DND-41 (cell line): ENCODE data around the gene SPATA31C2.
"Not testable (repeated sequence)": the region's sequence is repeated elsewhere in the genome, so short reads cannot be mapped to it uniquely, and the experiment has no call there.

Experiments
- ATAC-seq: fragments of 200-7000 bp; cut with Tn5 transposase; 3 replicates; pipeline ENCODE4 v1.9.1; 2021; ENCODE audit warnings: low read depth; ENCODE audit not compliant: insufficient read depth
- DNase-seq: peaks from one replicate; pipeline ENCODE4 v3.0.0-alpha.2; 2020
- H2AFZ ChIP-seq: 2 replicates; pipeline ENCODE4 v1.6.0; 2012; ENCODE audit warnings: low read depth, low read length
- H3K27ac ChIP-seq: 2 replicates; pipeline ENCODE4 v1.5.1; 2012; ENCODE audit warnings: low read length, inconsistent platforms
- H3K27me3 ChIP-seq: fragments of 200-600 bp; sonication (generic); 2 replicates; pipeline ENCODE4 v1.6.0; 2012; ENCODE audit warnings: low read length, mild to moderate bottlenecking, inconsistent platforms; ENCODE audit not compliant: insufficient read depth, poor library complexity
- H3K36me3 ChIP-seq: 2 replicates; pipeline ENCODE4 v1.5.1; 2012; ENCODE audit warnings: low read length, inconsistent platforms; ENCODE audit not compliant: insufficient read depth
- H3K4me1 ChIP-seq: 2 replicates; pipeline ENCODE4 v1.5.1; 2012; ENCODE audit warnings: mild to moderate bottlenecking, low read length; ENCODE audit not compliant: insufficient read depth
- H3K4me2 ChIP-seq: 2 replicates; pipeline ENCODE4 v1.6.0; 2012; ENCODE audit warnings: mild to moderate bottlenecking, moderate library complexity, low read length, inconsistent platforms; ENCODE audit not compliant: insufficient read depth
- H3K4me3 ChIP-seq, 2 experiments: fragments of 200-600 bp in 1 of 2; shearing (Covaris generic) in 1 of 2; 2 replicates each; pipeline ENCODE4 v1.5.1; 2012 to 2016; ENCODE audit warnings: inconsistent platforms in 2 of 2, low read length in 2 of 2, mild to moderate bottlenecking in 2 of 2, low read depth in 1 of 2, moderate library complexity in 1 of 2
- H3K79me2 ChIP-seq: 2 replicates; pipeline ENCODE4 v1.6.0; 2012; ENCODE audit warnings: low read length, inconsistent platforms; ENCODE audit not compliant: insufficient read depth
- H3K9ac ChIP-seq: 2 replicates; pipeline ENCODE4 v1.6.0; 2012; ENCODE audit warnings: low read depth, mild to moderate bottlenecking, inconsistent platforms, low read length, moderate library complexity
- H3K9me3 ChIP-seq: 2 replicates; pipeline ENCODE4 v1.5.1; 2012; ENCODE audit warnings: low read length, moderate library complexity, mild to moderate bottlenecking, inconsistent platforms; ENCODE audit not compliant: insufficient read depth, severe bottlenecking
- H4K20me1 ChIP-seq: 2 replicates; pipeline ENCODE4 v1.6.0; 2012; ENCODE audit warnings: low read length; ENCODE audit not compliant: insufficient read depth

SPATA31C2 gene

DNA sequence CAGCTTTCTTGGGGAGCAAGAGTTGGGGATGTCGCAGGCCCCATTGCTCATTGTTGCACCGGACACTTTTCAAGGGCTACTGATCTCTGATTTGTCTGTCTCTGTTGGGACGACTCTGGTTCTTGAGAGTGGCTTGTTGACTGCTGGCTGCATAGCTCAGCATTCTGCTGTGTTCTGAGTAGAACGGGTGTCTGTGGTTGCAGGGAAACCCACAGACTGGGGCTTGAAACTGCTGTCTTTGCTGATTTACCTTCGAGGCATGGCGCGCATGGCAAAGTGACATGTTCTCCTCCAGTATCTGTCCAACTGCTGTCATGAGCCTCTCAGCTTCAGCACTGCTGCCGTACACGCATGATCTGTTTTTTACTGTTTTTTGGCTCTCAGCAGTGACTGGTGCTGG lies 8.7 kb downstream of the SPATA31C2 start:
- not testable (repeated sequence) for H4K20me1 ChIP-seq, H3K9ac ChIP-seq, DNase-seq, H3K9me3 ChIP-seq, H3K79me2 ChIP-seq, H3K4me3 ChIP-seq, H3K27ac ChIP-seq, H3K36me3 ChIP-seq, ATAC-seq, H3K4me1 ChIP-seq, H3K4me2 ChIP-seq, H2AFZ ChIP-seq, H3K27me3 ChIP-seq

DNA sequence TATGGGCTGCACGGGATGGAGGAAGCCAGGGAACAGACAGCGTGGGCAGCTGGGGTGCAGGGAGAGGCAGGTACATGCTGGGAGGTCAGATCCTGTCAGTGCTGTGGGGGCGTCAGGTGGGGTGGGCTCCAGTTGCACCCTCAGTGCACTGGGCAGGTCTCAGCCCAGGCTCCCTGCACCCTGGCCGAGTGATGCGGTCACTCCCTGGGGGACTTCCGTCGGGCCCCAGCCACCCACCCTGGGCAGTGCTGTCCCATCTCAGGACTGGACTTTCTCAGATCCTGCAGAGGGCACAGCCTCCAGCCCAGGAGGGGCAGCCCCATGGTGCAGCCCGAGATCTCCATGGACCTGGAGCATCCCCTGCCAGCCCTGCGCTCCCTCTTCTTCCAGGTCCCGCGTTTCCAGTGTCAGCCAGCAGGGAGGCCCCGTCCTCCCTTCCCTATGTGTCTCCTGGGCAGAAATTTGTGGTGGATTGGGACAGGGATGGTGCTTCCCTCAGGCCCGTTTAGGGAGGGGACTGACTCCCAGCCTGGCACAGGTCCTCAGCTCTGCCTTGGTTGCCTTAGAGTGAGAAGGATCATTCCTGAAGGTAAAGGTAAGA lies 10.5 kb downstream of the SPATA31C2 start:
- H3K9ac ChIP-seq, H3K4me1 ChIP-seq, H3K27me3 ChIP-seq, ATAC-seq, H3K4me2 ChIP-seq, H2AFZ ChIP-seq, H3K4me3 ChIP-seq, H3K27ac ChIP-seq, DNase-seq, H3K9me3 ChIP-seq, H3K79me2 ChIP-seq, H4K20me1 ChIP-seq, H3K36me3 ChIP-seq: not testable (repeated sequence)

DNA sequence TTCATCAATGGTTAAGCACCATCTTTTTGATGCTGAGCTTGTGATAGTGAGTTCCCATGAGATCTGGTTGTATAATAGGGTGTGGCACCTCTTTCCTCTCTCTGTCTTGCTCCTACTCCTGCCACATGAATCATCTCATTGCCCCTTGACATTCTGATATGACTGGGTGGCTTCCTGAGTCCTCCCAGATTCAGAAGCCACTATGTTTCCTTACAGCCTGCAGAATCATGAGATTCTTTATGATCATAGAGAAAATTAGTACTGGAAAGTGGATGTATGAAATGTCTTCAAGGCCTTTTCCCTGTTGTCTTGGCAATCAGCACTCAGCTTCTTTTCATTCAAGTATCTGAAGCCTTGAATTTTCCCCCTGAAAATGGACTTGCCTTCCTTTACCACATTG lies 14.9 kb downstream of the SPATA31C2 start:
- not testable (repeated sequence) for H3K79me2 ChIP-seq, DNase-seq, H3K36me3 ChIP-seq, H3K4me1 ChIP-seq, H3K9ac ChIP-seq, H3K4me2 ChIP-seq, H4K20me1 ChIP-seq, H3K4me3 ChIP-seq, H3K27ac ChIP-seq, H3K27me3 ChIP-seq, H2AFZ ChIP-seq, H3K9me3 ChIP-seq, ATAC-seq

DNA sequence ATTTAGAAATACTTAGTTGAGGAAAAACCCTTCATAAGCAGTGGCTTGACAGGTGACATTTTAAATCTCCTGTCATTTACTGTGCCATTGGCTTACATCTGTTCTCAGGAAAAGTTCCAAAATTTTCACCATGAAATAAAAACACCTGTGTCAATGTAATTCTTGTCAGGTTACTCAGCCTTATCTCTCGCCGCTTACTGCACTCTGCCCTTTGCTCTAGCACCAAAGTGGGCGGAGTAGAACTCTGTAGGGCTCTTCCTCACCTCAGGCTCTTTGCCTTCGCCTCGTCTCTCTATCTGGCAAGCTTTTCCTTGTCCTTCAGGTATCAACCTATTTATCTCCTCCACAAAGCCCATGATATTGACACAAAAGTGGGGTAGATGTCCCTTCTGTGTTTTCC lies 20.2 kb downstream of the SPATA31C2 start:
- not testable (repeated sequence) for H3K9me3 ChIP-seq, H3K4me3 ChIP-seq, H3K4me1 ChIP-seq, H3K36me3 ChIP-seq, H4K20me1 ChIP-seq, H3K79me2 ChIP-seq, H3K9ac ChIP-seq, DNase-seq, H3K4me2 ChIP-seq, H2AFZ ChIP-seq, H3K27ac ChIP-seq, ATAC-seq, H3K27me3 ChIP-seq

DNA sequence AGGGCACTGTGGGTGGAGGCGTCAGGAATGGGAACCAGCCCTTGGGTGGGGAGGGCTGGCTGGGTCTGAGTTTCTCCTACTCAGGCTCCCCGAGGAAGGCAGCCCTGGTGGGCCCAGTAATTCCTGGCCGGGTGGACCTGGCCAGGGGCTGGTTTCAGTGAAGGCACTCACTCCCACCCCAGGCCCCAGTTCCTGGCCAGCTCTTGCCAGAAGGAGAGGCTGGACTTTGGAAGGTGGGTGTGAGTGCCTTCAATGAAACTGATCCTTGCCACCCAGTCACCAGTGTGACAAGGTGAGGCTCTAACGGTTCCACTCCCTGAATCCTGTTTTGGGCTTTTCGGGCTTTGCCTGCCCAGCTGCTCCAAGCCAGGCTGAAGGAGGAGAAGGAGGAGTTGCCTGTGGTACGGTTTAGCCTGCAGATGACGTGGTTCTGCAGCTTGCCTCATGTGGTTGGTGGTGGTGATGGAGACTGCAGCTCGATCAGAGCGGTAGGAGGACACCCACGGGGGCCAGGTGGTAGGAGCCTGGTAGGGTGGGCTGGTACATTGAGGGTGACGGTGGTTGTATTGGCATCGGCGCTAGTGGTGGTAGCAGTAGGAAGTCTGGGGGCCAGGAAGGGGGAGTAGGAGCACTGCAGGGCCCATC lies 23.2 kb downstream of the SPATA31C2 start:
- not testable (repeated sequence) for H3K4me2 ChIP-seq, H4K20me1 ChIP-seq, H3K27ac ChIP-seq, H2AFZ ChIP-seq, H3K79me2 ChIP-seq, H3K9ac ChIP-seq, H3K9me3 ChIP-seq, H3K4me1 ChIP-seq, DNase-seq, ATAC-seq, H3K4me3 ChIP-seq, H3K27me3 ChIP-seq, H3K36me3 ChIP-seq

DNA sequence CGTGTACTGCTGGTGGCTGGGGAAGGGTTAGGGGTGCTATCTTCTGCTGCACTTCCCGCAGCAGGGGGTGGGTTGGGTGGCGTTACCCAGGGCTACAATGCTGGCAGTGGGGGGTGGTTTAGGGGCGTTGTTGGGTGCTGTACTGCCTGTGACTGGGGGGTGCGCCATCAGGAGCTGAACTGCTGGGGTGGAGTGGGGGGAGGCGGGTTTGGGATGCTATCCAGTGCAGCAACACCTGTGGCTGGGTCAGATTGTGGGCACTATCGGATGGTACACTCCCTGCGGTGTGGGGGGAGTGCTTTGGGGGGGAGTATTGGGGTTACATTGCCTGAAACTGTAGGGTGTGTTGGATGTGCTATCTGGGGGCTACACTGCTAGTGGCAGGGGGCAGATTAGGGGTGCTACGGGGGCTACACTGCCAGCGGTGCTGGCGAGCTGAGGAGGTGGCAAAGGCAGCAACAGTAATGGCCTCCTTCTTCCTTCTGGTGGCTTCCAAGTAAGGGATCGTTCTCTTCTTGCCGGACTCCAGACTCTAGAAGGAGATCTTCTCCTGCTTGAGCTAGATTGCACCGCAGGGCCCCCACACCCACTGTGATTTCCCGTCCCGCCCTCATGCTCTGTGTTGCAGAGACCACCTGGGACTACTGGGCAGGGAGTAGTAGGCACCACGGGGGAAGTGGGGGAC lies 23.9 kb downstream of the SPATA31C2 start:
- ATAC-seq, H3K9ac ChIP-seq, H3K27me3 ChIP-seq, H3K4me3 ChIP-seq, DNase-seq, H3K36me3 ChIP-seq, H3K27ac ChIP-seq, H3K4me1 ChIP-seq, H3K79me2 ChIP-seq, H2AFZ ChIP-seq, H3K9me3 ChIP-seq, H3K4me2 ChIP-seq, H4K20me1 ChIP-seq: not testable (repeated sequence)

DNA sequence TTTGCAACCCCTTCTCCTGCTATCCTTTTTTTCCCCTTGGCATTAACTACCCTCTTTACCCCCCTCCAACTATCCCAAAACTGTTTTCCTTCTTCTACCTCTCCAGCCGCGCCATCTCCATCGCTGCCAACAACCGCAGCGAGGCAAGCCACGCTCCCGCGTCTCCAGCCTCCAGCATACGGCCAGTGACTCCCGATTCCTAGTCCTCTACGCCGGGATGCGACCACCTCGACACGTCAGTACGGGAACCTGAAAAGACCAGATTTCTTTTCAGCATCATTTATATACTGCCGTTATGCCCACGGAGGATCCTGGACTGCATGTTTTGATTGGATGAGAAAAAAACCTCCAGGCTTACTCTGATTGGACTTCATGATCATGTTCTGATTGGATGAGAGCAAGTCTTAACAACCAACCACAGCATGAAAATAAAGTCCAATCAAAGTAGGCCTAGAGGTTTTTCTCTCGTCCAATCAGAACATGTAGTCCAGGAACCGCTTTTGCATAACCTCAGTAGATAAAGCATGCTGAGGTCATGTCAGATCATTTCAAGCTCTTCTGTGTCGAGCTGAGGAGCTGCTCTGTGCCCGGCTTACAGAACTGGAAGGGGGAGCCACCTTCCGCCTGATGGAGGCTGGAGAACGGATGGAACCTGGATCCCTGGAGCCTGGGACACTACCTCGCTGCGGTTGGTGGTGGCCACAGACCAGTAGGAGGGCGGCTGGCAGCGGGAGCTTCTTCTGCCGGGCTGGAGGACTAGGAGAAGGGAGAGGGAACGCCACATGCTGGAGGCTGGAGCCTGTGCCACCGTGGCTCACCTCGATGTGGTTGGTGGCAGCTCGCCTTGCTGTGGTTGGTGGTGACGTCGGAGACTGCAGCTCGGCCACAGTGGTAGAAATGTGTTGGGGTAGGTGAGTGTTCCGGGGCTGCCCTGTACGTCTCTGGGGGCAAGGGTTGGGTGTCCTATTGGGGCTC lies 24.8 kb downstream of the SPATA31C2 start:
- H3K79me2 ChIP-seq, H3K4me3 ChIP-seq, H3K27ac ChIP-seq, H2AFZ ChIP-seq, ATAC-seq, H3K4me1 ChIP-seq, H3K4me2 ChIP-seq, H3K36me3 ChIP-seq, H4K20me1 ChIP-seq, DNase-seq, H3K9ac ChIP-seq, H3K9me3 ChIP-seq, H3K27me3 ChIP-seq: not testable (repeated sequence)
